H9 (cell line): ENCODE measurements around the gene WDR31. TPM values are rescaled to one million over a fixed set of nuclear protein-coding genes. Genes with fewer than 3 reads are reported as not detected.

Experiments used
- DNase-seq: peaks from one replicate; pipeline ENCODE4 v3.0.0-alpha.2; 2017
- H2AFZ ChIP-seq: one replicate; pipeline ENCODE4 v1.6.1; 2013; ENCODE audit warnings: mild to moderate bottlenecking, low read length, control low read depth, moderate library complexity
- H2AK5ac ChIP-seq: 2 replicates; pipeline ENCODE4 v1.6.1; 2013; ENCODE audit warnings: low read length, control low read depth, mixed read lengths; ENCODE audit not compliant: insufficient read length
- H2BK120ac ChIP-seq: one replicate; pipeline ENCODE4 v1.6.1; 2013; ENCODE audit warnings: low read depth, mild to moderate bottlenecking, low read length, control low read depth, inconsistent platforms; ENCODE audit not compliant: poor library complexity, severe bottlenecking
- H2BK12ac ChIP-seq: 2 replicates; pipeline ENCODE4 v1.6.1; 2013; ENCODE audit warnings: low read length, control low read depth, mixed read lengths, low read depth; ENCODE audit not compliant: insufficient read length
- H2BK15ac ChIP-seq: 2 replicates; pipeline ENCODE4 v1.6.1; 2013; ENCODE audit warnings: low read depth, low read length, control low read depth
- H2BK20ac ChIP-seq: one replicate; pipeline ENCODE4 v1.6.1; 2013; ENCODE audit warnings: low read depth, mild to moderate bottlenecking, low read length, control low read depth, inconsistent platforms; ENCODE audit not compliant: poor library complexity, severe bottlenecking
- H2BK5ac ChIP-seq: 2 replicates; pipeline ENCODE4 v1.6.1; 2013; ENCODE audit warnings: low read length, control low read depth, mixed read lengths; ENCODE audit not compliant: insufficient read length
- H3K14ac ChIP-seq: 2 replicates; pipeline ENCODE4 v1.6.1; 2013; ENCODE audit warnings: low read length, control low read depth; ENCODE audit not compliant: insufficient read depth
- H3K18ac ChIP-seq: 2 replicates; pipeline ENCODE4 v1.6.1; 2013; ENCODE audit warnings: low read depth, mild to moderate bottlenecking, mixed read lengths, low read length, control low read depth; ENCODE audit not compliant: insufficient read length
- H3K23ac ChIP-seq: 2 replicates; pipeline ENCODE4 v1.6.1; 2013; ENCODE audit warnings: low read length, control low read depth, mixed read lengths, low read depth; ENCODE audit not compliant: insufficient read length
- H3K23me2 ChIP-seq: 2 replicates; pipeline ENCODE4 v1.6.1; 2013; ENCODE audit warnings: low read depth, mild to moderate bottlenecking, mixed read lengths, low read length, control low read depth; ENCODE audit not compliant: insufficient read length, poor library complexity, severe bottlenecking
- H3K27ac ChIP-seq: 2 replicates; pipeline ENCODE4 v1.5.1; 2013; ENCODE audit warnings: low read length, control low read depth, mixed read lengths, low read depth; ENCODE audit not compliant: insufficient read length
- H3K27me3 ChIP-seq: 2 replicates; pipeline ENCODE4 v1.6.1; 2013; ENCODE audit warnings: low read length, control low read depth, inconsistent platforms; ENCODE audit not compliant: insufficient read depth
- H3K4ac ChIP-seq: 2 replicates; pipeline ENCODE4 v1.6.1; 2013; ENCODE audit warnings: low read depth, mild to moderate bottlenecking, control low read depth, inconsistent platforms, low read length, moderate library complexity
- H3K4me1 ChIP-seq: 2 replicates; pipeline ENCODE4 v1.6.1; 2013; ENCODE audit warnings: low read length, control low read depth, inconsistent platforms; ENCODE audit not compliant: insufficient read depth
- H3K4me2 ChIP-seq: 2 replicates; pipeline ENCODE4 v1.6.1; 2013; ENCODE audit warnings: low read length, control low read depth, mixed read lengths; ENCODE audit not compliant: insufficient read length, insufficient read depth
- H3K56ac ChIP-seq: 2 replicates; pipeline ENCODE4 v1.6.1; 2013; ENCODE audit warnings: low read depth, mild to moderate bottlenecking, mixed read lengths, low read length, control low read depth; ENCODE audit not compliant: insufficient read length
- H3K79me1 ChIP-seq: 2 replicates; pipeline ENCODE4 v1.6.1; 2013; ENCODE audit warnings: low read depth, mild to moderate bottlenecking, moderate library complexity, low read length, control low read depth, inconsistent platforms; ENCODE audit not compliant: insufficient read depth, poor library complexity, severe bottlenecking
- H3K79me2 ChIP-seq: 2 replicates; pipeline ENCODE4 v1.6.1; 2013; ENCODE audit warnings: low read length, control low read depth, inconsistent platforms; ENCODE audit not compliant: insufficient read depth
- H3K9ac ChIP-seq: 2 replicates; pipeline ENCODE4 v1.6.1; 2013; ENCODE audit warnings: low read length, control low read depth, mixed read lengths; ENCODE audit not compliant: insufficient read length; ENCODE audit errors: extremely low read depth
- H3K9me3 ChIP-seq: one replicate; pipeline ENCODE4 v1.6.1; 2013; ENCODE audit warnings: low read depth, low read length, inconsistent platforms; ENCODE audit not compliant: control insufficient read depth
- H3T11ph ChIP-seq: one replicate; pipeline ENCODE4 v1.6.1; 2013; ENCODE audit warnings: mild to moderate bottlenecking, low read length, control low read depth, inconsistent platforms
- H4K20me1 ChIP-seq: one replicate; pipeline ENCODE4 v1.6.1; 2013; ENCODE audit not compliant: control insufficient read depth, insufficient read length, insufficient read depth
- H4K5ac ChIP-seq: 2 replicates; pipeline ENCODE4 v1.6.1; 2013; ENCODE audit warnings: low read depth, mild to moderate bottlenecking, mixed read lengths, low read length, control low read depth; ENCODE audit not compliant: insufficient read length
- H4K8ac ChIP-seq: replicated peaks from 2 replicates; pipeline ENCODE4 v1.6.1; 2013; ENCODE audit warnings: low read length, control low read depth, mixed read lengths, low read depth; ENCODE audit not compliant: insufficient read length
- H4K91ac ChIP-seq: 2 replicates; pipeline ENCODE4 v1.6.1; 2013; ENCODE audit warnings: low read depth, mild to moderate bottlenecking, moderate library complexity, mixed read lengths, low read length, control low read depth; ENCODE audit not compliant: insufficient read length
- H3K27ac Mint-ChIP-seq, 3 experiments: 2 replicates in 2 of 3; 3 replicates in 1 of 3; pipeline ENCODE4 v1.8.0; 2020 to 2021; ENCODE audit warnings: mixed read lengths in 3 of 3, mild to moderate bottlenecking in 1 of 3, moderate library complexity in 1 of 3
- H3K27me3 Mint-ChIP-seq: 2 replicates; pipeline ENCODE4 v1.8.0; 2021; ENCODE audit warnings: low read depth, mild to moderate bottlenecking, moderate library complexity, mixed read lengths
- H3K36me3 Mint-ChIP-seq, 3 experiments: 2 replicates in 2 of 3; 3 replicates in 1 of 3; pipeline ENCODE4 v1.8.0; 2020 to 2021; ENCODE audit warnings: low read depth in 3 of 3, mixed read lengths in 3 of 3; ENCODE audit not compliant: insufficient read depth in 1 of 3
- H3K4me1 Mint-ChIP-seq, 2 experiments: 2 replicates each; pipeline ENCODE4 v1.8.0; 2020; ENCODE audit warnings: mixed read lengths in 2 of 2
- H3K4me3 Mint-ChIP-seq, 2 experiments: 2 replicates in 1 of 2; 3 replicates in 1 of 2; pipeline ENCODE4 v1.8.0; 2020 to 2021; ENCODE audit warnings: mild to moderate bottlenecking in 2 of 2, mixed read lengths in 2 of 2, moderate library complexity in 1 of 2
- H3K9me3 Mint-ChIP-seq, 2 experiments: 2 replicates in 1 of 2; 3 replicates in 1 of 2; pipeline ENCODE4 v1.8.0; 2020; ENCODE audit warnings: mild to moderate bottlenecking in 2 of 2, mixed read lengths in 2 of 2, moderate library complexity in 1 of 2
- WGBS: extraction: QIAGEN DNeasy Blood & Tissue Kit; methylation state at CpG from one replicate; pipeline ENCODE4 v1.1.7; 2013; ENCODE audit warnings: missing lambda C conversion rate, low lambda C conversion rate, mixed read lengths; ENCODE audit not compliant: insufficient read length; ENCODE audit errors: extremely low coverage; 5-methylcytosine and 5-hydroxymethylcytosine counted together
- total RNA-seq: library from RNA; stranded (reverse); gene quantifications from 2 replicates; pipeline ENCODE4 v1.2.1, GENCODE V29; 2021
- TF ChIP-seq, protein P1 (sequence below): fragments of 200-600 bp; sonication (generic); conservative IDR thresholded peaks from 3 replicates; pipeline ENCODE4 v1.8.0; 2021; ENCODE audit warnings: antibody characterized with exemption, mild to moderate bottlenecking

WDR31 gene
- total RNA-seq, 1 experiment from 2014 or later = 0.72 TPM

DNA sequence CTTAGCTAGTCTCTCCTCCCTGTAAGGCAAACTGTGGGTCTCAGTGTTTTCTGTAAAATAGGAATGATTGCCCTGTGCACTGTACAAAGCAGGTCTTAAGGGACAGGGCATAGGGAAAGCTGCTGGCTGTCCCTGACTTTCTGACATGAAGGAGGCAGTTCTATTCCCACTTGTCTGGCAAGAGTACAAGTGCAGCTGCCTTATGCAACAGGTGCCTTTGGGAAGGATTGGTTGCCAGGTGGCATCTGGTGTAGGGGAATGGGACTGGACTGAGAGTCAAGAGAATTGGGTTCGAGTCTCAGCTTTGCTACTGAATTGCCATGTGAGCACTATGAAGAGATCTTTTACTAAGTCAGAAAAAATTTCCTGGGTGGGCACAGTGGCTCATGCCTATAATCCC lies 19.3 kb upstream of the WDR31 start:
- Histone ChIP-seq H3K4me2 (no peak overlapping the region), H3K4me1 (no peaks in the 10 kb centered on the region; the same call in 1 of the 2 replicates), H3K79me1 (no peaks in the 10 kb centered on the region), H3T11ph (no peak overlapping the region), H4K8ac (no peak overlapping the region), H3K79me2 (no peaks in the 10 kb centered on the region), H2BK15ac (no peak overlapping the region), H3K9ac (no peak overlapping the region), H2BK5ac (no peak overlapping the region), H3K56ac (no peak overlapping the region), H2AFZ (no peak overlapping the region), H2BK20ac (no peak overlapping the region), H3K4ac (no peak overlapping the region), H3K14ac (no peak overlapping the region), H4K20me1 (no peaks in the 10 kb centered on the region), H3K9me3 (no peaks in the 10 kb centered on the region), H4K91ac (no peak overlapping the region), H2BK120ac (no peak overlapping the region), H2AK5ac (no peak overlapping the region), H3K27me3 (no peaks in the 10 kb centered on the region), H2BK12ac (no peak overlapping the region), H3K23me2 (no peaks in the 10 kb centered on the region), H4K5ac (no peak overlapping the region), H3K27ac (no peak overlapping the region), H3K18ac (no peak overlapping the region), H3K23ac (no peak overlapping the region)
- no peak overlapping the region for H3K4me3 Mint-ChIP-seq
- DNase-seq = no peak
- H3K9me3 Mint-ChIP-seq = no peaks in the 10 kb centered on the region
- no peaks in the 10 kb centered on the region for H3K27me3 Mint-ChIP-seq
- peaks cover 6 to 7% of the 10 kb centered on the region in 2 experiments for H3K4me1 Mint-ChIP-seq
- H3K36me3 Mint-ChIP-seq = no peaks in the 10 kb centered on the region; a peak in 1 of 7 replicates
- H3K27ac Mint-ChIP-seq = no peak overlapping the region
- no CpG with 5 or more reads among the region's 1 CpG for WGBS
- TF ChIP-seq, protein P1, sequence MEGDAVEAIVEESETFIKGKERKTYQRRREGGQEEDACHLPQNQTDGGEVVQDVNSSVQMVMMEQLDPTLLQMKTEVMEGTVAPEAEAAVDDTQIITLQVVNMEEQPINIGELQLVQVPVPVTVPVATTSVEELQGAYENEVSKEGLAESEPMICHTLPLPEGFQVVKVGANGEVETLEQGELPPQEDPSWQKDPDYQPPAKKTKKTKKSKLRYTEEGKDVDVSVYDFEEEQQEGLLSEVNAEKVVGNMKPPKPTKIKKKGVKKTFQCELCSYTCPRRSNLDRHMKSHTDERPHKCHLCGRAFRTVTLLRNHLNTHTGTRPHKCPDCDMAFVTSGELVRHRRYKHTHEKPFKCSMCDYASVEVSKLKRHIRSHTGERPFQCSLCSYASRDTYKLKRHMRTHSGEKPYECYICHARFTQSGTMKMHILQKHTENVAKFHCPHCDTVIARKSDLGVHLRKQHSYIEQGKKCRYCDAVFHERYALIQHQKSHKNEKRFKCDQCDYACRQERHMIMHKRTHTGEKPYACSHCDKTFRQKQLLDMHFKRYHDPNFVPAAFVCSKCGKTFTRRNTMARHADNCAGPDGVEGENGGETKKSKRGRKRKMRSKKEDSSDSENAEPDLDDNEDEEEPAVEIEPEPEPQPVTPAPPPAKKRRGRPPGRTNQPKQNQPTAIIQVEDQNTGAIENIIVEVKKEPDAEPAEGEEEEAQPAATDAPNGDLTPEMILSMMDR = no peak
